CD4-positive, alpha-beta T cell treated with Interleukin-2 at 100 ng/mL for 4 hours (primary cell): ENCODE data around the gene NPSR1.

Source experiments
- DNase-seq: peaks from one replicate; pipeline ENCODE4 v3.0.0-alpha.2; 2020; ENCODE audit warnings: low spot score

The NPSR1 gene

DNA sequence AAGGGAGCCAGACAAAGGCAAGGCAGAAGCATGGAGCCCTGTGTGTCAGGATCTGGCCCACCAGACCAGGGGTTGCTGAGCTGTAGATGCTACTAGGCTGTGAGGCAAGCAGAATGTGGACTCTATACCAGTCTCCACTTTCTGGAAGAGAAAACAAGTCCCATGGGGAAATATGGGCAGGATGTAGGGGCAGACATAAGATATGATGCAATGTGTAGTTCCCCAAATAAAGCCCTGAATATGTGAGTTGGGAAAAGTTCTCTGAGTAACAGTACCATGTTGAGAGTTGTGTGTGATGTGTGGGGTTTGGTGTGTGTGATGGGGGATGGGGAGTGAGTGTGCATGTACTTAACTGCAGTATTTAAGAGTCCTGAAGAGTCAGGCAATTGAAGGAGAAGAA lies 62.3 kb downstream of the NPSR1 start:
- no peak for DNase-seq

DNA sequence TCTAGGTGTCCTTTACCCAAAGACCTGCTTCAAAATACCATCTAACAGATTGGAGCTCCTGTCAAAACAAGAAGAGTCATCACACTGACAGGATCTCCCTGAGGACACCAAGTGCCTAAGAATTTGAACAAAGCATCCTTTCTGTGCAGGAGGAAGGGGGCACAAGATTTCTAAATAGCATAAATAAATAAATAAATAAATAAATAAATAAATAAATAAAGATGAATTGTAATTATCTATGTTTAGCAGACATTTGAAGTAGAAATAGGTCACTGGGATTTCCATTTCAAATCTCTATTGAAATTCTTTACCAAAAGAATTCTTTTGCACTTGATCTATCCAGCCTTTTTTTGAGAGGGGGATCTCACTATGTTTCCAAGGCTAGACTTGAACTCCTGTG lies 65.3 kb downstream of the NPSR1 start:
- DNase-seq = no peak

DNA sequence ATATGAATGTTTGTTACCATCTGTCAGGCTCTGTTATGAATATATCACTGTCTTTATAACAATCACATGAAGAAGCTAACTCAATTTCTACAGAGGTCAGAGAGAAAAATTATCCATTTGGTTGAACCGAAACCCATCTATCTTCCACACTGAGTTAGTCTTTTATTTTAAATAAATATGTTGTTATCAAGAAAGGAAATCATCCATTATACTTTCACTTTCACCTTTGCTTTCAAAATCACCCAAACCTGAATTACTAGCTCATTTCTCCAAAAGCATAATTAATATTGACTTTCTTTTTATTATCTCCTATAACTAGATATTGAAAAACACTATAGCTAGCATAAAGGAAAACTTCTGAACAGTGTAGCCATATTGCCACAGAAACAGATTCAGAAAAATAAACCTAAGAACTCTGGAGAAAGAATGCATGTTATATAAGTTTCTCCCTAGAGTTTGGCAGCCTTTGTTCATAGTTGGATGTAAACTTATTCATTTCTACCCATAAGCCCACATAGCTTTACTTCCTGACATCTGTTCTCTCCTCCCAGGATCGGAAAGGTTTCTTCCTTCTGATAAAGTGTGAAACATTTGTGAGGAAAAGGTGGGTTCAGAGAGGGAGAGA lies 66.0 kb downstream of the NPSR1 start:
- DNase-seq = no peak

DNA sequence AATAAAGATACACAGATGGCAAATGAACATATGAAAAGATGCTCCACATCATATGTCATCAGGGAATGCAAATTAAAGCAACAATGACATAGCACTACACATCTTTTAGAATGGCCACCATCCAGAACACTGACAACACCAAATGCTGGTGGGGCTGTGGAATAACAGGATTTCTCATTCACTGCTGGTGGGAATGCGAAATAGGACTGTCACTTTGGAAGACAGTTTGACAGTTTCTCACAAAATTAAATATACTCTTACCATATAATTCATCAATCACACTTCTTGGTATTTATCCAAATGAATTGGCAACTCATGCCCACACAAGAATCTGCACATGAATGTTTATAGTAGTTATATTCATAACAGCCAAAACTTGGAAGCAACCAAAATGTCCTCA lies 68.2 kb downstream of the NPSR1 start:
- DNase-seq = no peak

DNA sequence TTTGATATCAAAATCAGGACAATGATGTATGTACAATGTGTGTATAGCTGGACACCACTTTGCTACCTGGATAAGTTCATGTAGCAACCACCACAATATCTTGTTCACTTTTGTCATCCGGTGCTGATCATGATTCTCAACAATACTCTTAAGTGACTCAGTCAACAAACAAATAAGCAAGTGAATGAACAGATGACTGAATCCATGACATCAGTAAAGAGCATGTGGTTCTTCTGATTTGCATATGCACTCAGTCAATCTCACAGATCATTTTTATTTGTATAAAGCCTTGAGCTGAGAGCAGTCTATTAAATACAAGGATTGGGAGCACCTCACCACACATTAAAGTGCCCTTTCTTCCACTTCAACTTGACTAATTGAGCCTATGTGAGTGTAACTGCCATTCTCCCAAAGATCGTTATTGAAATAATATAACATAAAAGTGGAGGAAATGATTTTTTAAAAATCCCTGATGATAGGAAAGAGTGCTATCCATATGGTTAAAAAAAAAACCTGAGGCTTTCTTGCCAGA lies 69.5 kb downstream of the NPSR1 start:
- DNase-seq = no peak

DNA sequence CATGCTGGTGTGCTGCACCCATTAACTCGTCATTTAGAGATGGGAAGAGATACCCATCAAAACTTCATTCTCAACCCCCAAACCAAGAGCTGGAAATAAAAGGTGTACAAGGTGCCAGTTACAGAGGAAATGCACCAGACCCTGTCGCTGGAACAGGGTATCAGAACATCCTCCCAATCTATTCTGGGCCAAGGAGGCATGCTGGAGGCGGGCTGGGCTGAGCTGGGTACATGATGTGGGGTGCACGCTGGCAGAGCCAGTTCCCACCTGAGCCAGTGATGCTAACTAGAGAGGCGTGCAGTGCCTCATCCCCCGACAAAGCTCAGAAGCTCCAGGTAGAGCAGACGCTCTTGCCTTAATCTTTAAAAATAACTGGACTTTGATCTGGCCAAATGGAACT lies 70.1 kb downstream of the NPSR1 start:
- no peak for DNase-seq

DNA sequence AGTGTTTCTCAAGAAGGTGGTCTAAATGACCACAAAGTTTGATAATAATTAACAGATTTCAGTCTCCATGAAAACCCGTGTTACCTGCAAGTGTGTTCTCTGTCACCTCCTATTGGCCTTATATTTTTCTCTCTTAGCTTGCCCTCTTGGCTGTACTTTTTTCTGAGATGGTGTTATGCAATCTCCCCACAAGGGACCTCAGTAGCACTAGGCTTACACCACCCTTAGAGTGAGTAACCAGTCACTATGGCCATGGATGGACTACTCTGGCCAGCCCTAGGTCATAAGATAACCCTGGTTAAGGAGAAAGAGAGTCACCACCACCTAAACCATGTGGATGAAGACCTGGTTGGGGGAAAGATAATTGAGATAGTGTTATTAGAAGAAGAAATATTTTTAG lies 76.8 kb downstream of the NPSR1 start:
- no peak for DNase-seq

DNA sequence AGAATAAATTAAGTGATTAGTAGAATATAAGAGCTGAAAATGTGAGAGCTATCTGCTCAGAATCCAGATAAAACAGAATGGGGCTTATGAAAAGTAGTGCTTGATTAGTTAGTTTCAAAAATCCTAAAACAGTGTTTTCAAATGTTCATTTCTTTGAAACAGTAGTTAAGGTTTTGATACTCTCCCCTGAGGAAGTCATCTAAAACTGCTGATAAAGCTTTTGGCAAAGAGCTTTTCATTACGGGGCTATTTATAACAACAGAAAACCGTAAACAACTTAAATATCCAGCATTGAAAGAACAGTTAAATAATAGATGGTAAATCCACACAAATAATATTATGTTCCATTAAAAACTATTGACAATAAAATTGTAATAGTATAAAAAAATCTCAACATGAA lies 77.5 kb downstream of the NPSR1 start:
- no peak for DNase-seq

DNA sequence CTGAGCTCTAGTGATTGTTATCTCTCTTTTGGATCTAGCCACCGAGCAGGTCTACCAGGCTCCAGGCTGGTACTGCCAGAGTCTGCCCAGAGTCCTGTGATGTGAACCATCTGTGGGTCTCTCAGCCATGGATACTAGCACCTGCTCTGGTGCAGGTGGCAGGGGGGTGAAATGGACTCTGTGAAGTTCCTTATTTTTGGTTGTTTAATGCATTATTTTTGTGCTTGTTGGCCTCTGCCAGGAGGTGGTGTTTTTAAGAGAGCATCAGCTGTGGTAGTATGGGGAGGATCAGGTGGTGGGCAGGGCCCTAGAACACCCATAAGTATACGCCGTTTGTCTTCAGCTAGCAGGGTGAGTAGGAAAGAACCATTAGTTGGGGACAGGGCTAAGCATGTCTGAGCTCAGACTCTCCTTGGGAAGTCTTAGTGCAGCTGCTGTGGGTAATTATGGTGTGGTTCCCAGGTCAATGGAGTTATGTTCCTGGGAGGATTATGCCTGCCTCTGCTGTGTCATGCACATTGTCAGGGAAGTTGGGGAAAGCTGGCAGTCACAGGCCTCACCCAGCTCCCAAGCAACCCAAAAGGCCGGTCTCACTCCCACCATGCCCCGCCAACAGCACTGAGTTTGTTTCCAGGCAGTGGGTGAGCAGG lies 81.8 kb downstream of the NPSR1 start:
- no peak for DNase-seq

DNA sequence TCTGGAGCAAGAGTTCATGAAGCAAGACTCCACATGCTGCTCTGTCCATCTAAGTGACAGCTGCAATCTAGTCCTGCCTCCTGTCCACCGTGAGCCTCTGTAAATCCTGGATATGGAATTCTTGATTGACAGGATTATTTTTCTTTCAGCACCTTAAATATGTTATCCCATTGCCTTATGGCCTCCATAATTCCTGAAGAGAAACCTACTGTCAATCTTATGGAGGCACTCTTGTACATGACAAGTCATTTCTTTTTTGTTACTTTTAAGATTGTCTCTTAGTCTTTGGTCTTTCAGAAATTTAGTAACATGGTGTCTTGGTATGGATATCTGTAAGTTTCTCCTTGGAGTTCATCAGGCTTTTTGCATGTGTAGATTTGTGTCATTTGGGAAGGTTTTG lies 82.8 kb downstream of the NPSR1 start:
- DNase-seq = no peak

DNA sequence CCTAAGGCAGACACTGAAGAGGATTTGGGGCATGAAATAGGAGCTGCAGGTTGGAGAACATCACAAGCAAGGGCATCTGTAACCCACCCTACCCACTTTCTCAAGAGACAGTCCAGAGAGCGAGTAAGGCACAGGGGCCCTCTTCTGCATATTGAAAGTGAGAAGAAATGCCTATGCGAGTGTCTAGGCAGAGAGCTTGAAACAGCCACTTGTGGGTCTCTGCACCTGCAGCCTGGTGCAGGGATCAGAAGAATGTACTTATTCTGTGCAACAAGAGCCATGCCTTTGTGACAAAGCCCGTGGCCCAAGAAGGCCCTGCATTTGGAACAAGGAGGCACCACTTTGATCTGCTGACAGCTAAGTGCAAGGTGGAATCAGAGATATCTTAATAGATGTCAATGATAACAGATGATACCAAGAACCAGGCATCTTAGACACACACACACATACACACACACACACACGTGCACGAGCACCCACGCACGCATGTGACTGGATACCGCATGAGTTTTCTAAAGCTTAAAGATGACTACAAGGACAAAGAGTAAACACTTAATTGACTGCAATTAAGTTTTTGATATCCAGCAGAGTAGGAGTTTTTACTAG lies 89.3 kb downstream of the NPSR1 start:
- no peak for DNase-seq

DNA sequence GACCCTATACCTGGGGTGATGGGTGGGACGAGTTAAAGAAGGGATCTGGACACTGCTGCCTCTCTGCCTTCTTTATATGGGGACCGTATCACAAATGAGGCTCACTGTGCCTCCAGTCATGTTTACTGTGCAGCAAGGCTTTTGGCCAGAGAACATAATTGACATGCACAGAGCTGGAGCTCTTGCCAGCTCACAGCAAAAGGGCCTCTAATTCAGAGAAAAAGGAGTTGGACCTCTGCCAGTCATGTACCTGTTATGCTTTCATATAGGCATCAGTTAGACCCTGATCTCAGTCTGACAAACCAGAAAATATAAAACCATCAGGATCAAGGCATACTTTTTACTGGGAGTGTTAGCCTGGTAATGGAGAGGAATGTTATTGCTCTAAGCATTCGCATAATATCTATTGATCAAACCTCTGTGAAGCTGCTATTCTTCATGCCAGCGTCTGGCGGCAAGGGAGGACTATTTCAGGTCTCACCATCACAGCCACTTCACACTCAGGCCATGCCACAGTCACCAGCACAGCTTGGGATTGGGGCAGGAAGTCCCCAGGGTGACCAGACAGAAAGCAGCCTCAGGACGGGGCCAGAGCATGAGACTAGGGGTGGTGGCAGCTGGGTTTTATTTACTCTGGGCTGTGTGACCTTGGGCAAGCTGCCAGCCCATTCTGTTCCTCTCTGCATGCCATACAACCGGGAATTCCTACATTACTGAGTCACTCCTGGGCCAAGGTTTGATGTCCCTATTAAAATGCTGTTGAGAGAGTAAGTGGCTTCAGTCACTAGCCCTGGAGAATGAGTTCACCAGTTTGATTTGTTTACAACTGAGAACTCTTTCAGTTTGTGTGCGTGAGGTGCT lies 90.1 kb downstream of the NPSR1 start:
- DNase-seq = no peak

DNA sequence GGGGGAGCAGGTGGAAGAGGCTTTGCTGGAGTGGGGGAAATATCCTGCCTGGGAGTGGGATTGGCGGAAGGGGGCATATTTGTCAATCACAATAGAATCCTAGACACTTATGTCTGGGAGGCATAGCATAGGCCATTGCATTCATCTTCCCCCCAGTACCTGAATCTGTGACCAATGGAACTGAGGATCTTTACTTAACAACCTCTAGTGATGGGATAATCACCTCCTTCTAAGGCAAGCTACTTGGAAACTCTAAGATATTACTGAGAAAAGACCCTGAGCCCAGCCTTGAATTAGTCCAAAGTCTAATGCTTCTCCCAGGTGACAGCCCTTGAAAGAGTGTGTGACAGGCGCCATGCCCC lies 90.7 kb downstream of the NPSR1 start:
- no peak for DNase-seq

DNA sequence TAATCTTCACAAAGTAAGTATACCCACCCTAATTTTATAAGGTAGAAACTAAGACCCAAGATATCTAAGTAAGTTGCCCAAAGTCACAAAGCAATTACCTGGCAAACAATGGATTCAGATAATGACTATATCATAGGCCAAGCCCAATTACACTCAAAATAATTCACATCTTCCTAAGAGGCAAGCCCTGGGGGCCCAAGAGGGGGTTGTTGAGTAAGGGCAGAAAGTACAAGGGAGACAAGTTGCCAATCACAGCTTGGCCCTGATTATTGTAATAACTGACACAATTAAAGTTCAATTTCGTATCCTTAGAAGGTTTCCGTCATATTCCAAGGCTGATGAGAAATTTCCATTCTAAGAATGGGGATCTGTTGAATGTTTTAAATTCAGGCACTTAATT lies 91.4 kb downstream of the NPSR1 start:
- no peak for DNase-seq

DNA sequence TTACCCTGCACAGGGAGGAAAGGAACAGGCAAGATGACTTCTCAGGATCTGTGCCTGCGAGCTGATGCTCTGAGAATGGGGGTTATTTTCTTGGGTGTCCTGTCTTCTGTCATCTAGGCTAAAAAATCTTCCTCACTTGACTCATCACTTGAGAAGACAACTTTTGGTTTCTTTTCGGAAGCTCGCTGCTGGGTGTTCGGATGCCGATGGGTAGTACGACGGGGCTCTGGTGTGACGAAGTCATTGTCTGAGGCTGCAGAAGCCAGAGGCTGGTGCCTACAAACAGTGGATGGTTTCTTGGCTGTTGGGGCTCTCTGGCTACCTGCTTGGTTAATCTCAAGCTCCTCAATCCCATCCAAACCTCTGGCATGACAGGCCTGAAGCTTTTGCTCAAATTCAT lies 92.2 kb downstream of the NPSR1 start:
- no peak for DNase-seq

DNA sequence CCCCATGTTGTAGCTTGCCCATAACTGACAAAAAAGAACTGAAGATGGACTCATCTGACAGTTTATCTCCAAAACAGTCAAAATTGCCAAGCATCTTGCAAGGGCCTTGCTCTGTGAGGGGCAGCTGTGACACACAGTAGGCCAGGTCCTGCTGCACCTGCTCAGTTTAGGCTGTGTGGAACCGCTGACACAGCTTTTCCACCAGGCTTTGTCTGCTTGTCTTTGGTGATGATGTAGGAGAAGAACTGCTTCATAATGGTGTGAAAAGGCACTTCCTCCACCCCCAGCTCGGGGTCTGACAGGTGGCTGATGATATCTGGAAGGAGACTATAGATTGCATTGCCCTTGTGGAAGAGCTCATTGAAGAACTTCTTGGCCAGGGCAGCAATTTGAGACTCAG lies 92.6 kb downstream of the NPSR1 start:
- no peak for DNase-seq

DNA sequence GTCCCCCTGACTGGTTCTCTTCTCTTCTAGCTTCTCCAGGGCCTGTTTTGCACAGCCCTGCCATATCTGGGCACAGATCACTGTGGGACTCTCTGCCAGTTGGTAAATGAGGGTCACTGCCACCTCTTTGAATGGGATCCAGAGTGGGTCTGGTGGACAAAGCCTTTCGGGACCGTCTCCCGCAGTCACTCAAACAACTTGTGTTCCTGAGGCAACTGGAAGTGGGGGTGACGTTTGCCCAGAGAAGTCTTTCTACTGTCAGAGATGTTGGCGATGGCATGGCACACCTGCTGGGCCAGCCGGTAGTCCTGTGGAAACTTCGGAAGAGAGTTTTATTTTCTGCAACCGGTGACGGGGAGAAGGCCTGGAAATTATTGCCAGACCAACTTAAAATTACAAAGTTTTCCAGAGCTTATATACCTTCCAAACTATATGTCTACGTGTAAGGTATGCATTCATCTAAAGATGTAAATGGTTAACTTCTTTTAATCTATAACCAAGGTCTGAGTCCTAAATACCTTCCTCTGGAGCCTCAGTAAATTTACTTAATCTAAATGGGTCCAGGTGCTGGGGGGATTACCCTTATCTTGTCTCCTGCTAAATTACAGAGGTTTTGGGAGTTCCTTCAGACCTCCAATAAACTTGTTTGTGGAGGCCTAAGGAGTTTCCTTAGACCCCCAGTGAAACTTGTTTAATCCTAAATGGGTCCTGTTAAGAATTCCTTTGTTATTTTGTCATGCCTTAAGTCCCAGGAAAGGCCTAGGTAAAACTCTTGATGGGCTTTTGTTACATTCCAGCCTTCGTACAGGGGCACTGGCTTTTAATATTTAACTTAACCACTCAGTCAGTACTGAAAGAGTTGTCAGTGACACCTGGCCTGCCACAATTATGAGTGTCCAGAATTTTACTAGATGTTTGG lies 94.0 kb downstream of the NPSR1 start:
- DNase-seq = no peak

DNA sequence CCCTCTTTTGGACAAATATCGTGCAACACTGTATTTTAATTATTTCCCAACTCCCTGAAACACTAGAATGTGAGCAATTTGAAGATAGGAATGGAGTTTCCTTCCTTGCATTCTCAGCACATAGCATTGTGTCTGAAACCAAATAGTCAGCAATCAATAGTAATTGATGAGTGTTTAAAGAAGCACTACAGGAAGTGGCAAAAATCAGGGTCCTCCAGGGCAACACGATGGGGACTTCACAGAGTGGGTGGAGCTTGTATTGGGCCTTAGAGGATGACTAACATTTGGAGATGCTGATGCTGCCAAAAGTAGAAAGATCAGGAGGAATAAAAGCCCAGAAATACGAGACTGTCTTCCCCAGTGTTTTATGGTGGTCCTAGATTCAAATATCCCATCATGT lies 94.9 kb downstream of the NPSR1 start:
- no peak for DNase-seq

DNA sequence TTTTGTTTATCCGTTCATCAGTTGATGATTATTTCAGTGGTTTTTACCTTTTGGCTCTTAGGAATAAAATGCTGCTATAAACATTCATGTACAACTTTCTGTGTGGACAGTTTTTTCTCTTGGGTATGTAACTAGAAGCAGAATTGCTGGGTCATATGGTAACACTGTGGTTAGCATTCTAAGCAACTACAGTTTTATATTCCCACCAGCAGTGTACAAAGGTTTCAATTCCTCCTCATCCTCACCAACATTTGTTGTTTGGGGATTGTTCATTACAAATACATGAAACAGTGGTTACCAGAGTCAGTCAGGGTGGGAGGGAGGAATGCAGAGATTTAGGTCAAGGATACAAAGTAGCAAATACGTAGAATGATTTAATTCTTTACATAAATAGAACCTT lies 97.0 kb downstream of the NPSR1 start:
- DNase-seq = no peak

DNA sequence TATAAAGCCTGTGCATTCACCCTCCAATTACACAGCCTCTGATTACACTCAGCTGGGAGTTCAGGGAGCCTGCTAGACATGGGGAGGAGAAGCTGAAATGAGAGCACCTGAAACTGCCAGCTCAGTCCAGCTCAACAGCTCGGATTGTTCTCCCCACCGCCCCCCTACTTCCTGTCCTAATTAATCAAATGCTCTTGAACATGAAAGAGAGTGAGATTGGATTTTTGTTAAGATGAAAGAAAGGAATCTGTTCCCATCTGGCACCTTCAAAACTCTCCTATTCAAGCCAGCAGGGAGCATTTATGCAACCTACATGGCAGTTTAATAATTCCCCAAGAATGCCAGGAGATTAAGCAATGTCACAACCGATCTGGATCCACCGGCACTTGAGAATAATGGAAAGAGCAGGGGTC lies 98.0 kb downstream of the NPSR1 start:
- no peak for DNase-seq

DNA sequence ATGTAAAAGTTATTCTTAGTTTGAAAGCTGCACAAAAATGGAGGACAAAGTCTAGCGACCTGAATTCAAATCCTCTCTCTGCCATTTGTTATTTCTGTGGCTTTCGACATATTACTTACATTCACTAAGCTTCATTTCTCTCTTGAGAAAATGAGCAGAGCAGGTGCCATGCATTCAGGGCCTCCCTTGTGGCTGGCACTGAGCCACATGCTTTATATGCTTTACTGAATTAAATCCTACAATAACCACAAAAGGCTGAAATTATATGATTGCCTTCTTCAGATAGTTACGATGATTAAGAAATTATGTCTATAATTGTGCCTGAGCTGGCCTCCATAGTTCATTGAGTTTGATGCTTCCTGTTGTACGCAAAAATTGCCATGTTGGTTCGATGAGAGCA lies 98.7 kb downstream of the NPSR1 start:
- DNase-seq = no peak
